ENCODE data around the gene ELL. TPM values are rescaled to one million over a fixed set of nuclear protein-coding genes. Genes with fewer than 3 reads are reported as not detected.

Gene ELL
- total RNA-seq, 1 experiment from 2014 or later, result 17.0 TPM

- no peak overlapping the region for H3K4me2 ChIP-seq (ENCODE audit: insufficient read depth, insufficient read length, low read length)
- no peak overlapping the region for H3K4ac ChIP-seq (ENCODE audit: low read depth, low read length)
- no peaks in the 10 kb centered on the region for H4K20me1 ChIP-seq (ENCODE audit: control insufficient read depth, insufficient read depth, insufficient read length)
- H2BK5ac ChIP-seq (ENCODE audit: insufficient read length, low read length), result no peak overlapping the region
- H3K27ac ChIP-seq (ENCODE audit: insufficient read length, low read depth, low read length), result no peak overlapping the region
- no peaks in the 10 kb centered on the region for H3K79me2 ChIP-seq (ENCODE audit: insufficient read depth, low read length)
- no peak overlapping the region for H3K4me3 Mint-ChIP-seq
- H2BK15ac ChIP-seq (ENCODE audit: low read depth, low read length), result no peak overlapping the region
- no peak overlapping the region for H2BK12ac ChIP-seq (ENCODE audit: insufficient read length, low read depth, low read length)
- H3K4me1 ChIP-seq (ENCODE audit: insufficient read depth, low read length), result no peaks in the 10 kb centered on the region
- no peak overlapping the region for H4K5ac ChIP-seq (ENCODE audit: insufficient read length, low read depth, low read length)
- no peaks in the 10 kb centered on the region for H3K36me3 Mint-ChIP-seq (ENCODE audit: insufficient read depth in 1 of 3, low read depth in 3 of 3)
- no peaks in the 10 kb centered on the region for H3K79me1 ChIP-seq (ENCODE audit: insufficient read depth, low read depth, low read length, poor library complexity, severe bottlenecking)
- no peak overlapping the region for H4K91ac ChIP-seq (ENCODE audit: insufficient read length, low read depth, low read length)
- H3K27me3 Mint-ChIP-seq (ENCODE audit: low read depth), result peaks cover 14% of the 10 kb centered on the region
- H3K23ac ChIP-seq (ENCODE audit: insufficient read length, low read depth, low read length), result no peak overlapping the region
- no peak overlapping the region for H2AK5ac ChIP-seq (ENCODE audit: insufficient read length, low read length)
- no peak overlapping the region for H3K18ac ChIP-seq (ENCODE audit: insufficient read length, low read depth, low read length)
- DNase-seq, result no peak
- H3K27ac Mint-ChIP-seq, result no peak overlapping the region
- peaks cover 6 to 16% of the 10 kb centered on the region in 2 experiments; a peak in 3 of 4 replicates for H3K4me1 Mint-ChIP-seq
- no peak overlapping the region for H3K56ac ChIP-seq (ENCODE audit: insufficient read length, low read depth, low read length)
- TF ChIP-seq CTCF (conservative IDR thresholded peaks at IDR 0.05), result no peak
- H3T11ph ChIP-seq (ENCODE audit: low read length), result no peak overlapping the region
- H3K14ac ChIP-seq (ENCODE audit: insufficient read depth, low read length), result no peak overlapping the region
- WGBS (ENCODE audit: extremely low coverage, insufficient read length, low lambda C conversion rate), result no CpG with 5 or more reads among the region's 6 CpGs
- H3K9me3 ChIP-seq (ENCODE audit: control insufficient read depth, low read depth, low read length), result no peaks in the 10 kb centered on the region
- no peaks in the 10 kb centered on the region for H3K23me2 ChIP-seq (ENCODE audit: insufficient read length, low read depth, low read length, poor library complexity, severe bottlenecking)
- no peaks in the 10 kb centered on the region for H3K9me3 Mint-ChIP-seq
- H2BK20ac ChIP-seq (ENCODE audit: low read depth, low read length, poor library complexity, severe bottlenecking), result no peak overlapping the region
- no peaks in the 10 kb centered on the region for H3K27me3 ChIP-seq (ENCODE audit: insufficient read depth, low read length)
- H2AFZ ChIP-seq (ENCODE audit: low read length), result no peak overlapping the region
- H4K8ac ChIP-seq (replicated peaks; ENCODE audit: insufficient read length, low read depth, low read length), result no peak overlapping the region
- H2BK120ac ChIP-seq (ENCODE audit: low read depth, low read length, poor library complexity, severe bottlenecking), result no peak overlapping the region
- no peak overlapping the region for H3K9ac ChIP-seq (ENCODE audit: extremely low read depth, insufficient read length, low read length)
These were observed 122.9 kb downstream of the ELL start for GRCh38 chr19:18399008-18399407.
